Measurements from ENCODE around the gene SAMD8.

SAMD8 gene

GRCh38 chr10:75226095-75226494, 114.6 kb downstream of the SAMD8 start:
- DNase-seq (ENCODE audit: low spot score in 2 of 2) (no peak), ATAC-seq (no peak)
- Mint-ChIP-seq H3K36me3 (peaks cover 100% of the 10 kb centered on the region), H3K4me3 (no peak overlapping the region), H3K27ac (peak overlapping the region; percentile 78), H3K9me3 (no peaks in the 10 kb centered on the region), H3K4me1 (peaks cover 45% of the 10 kb centered on the region)

- H3K9me3 Mint-ChIP-seq, result no peaks in the 10 kb centered on the region
- peaks cover 45% of the 10 kb centered on the region for H3K4me1 Mint-ChIP-seq
- H3K27ac Mint-ChIP-seq, result peak overlapping the region; percentile 78
- no peak overlapping the region for H3K4me3 Mint-ChIP-seq
- peaks cover 100% of the 10 kb centered on the region for H3K36me3 Mint-ChIP-seq
- no peak for DNase-seq (ENCODE audit: low spot score in 2 of 2)
- ATAC-seq, result no peak
These were observed 115.2 kb downstream of the SAMD8 start for GRCh38 chr10:75226656-75227055.

GRCh38 chr10:75228278-75228677, 116.8 kb downstream of the SAMD8 start:
- DNase-seq (ENCODE audit: low spot score in 2 of 2) (no peak), ATAC-seq (no peak)
- Mint-ChIP-seq H3K4me3 (no peak overlapping the region), H3K9me3 (no peaks in the 10 kb centered on the region), H3K4me1 (peaks cover 47% of the 10 kb centered on the region), H3K27ac (peak overlapping the region; percentile 82), H3K36me3 (peaks cover 100% of the 10 kb centered on the region)

- ATAC-seq, result no peak
- peaks cover 100% of the 10 kb centered on the region for H3K36me3 Mint-ChIP-seq
- peaks cover 46% of the 10 kb centered on the region for H3K4me1 Mint-ChIP-seq
- H3K4me3 Mint-ChIP-seq, result no peak overlapping the region
- no peaks in the 10 kb centered on the region for H3K9me3 Mint-ChIP-seq
- peak overlapping the region; percentile 82 for H3K27ac Mint-ChIP-seq
- DNase-seq (ENCODE audit: low spot score in 2 of 2), result no peak
These were observed 117.4 kb downstream of the SAMD8 start for GRCh38 chr10:75228834-75229233.

- Mint-ChIP-seq H3K4me1 (peaks cover 35% of the 10 kb centered on the region), H3K9me3 (no peaks in the 10 kb centered on the region), H3K27ac (no peak overlapping the region), H3K4me3 (no peak overlapping the region), H3K36me3 (peaks cover 95% of the 10 kb centered on the region)
- ATAC-seq (no peak), DNase-seq (ENCODE audit: low spot score in 2 of 2) (no peak)
These were observed 118.5 kb downstream of the SAMD8 start for GRCh38 chr10:75229971-75230370.

- DNase-seq (ENCODE audit: low spot score in 2 of 2) (peak; percentile 86 to 95), ATAC-seq (peak; percentile 70)
- Mint-ChIP-seq H3K4me3 (no peak overlapping the region), H3K27ac (peak overlapping the region; percentile 67), H3K9me3 (no peaks in the 10 kb centered on the region), H3K4me1 (peaks cover 29% of the 10 kb centered on the region), H3K36me3 (peaks cover 89% of the 10 kb centered on the region)
These were observed 119.2 kb downstream of the SAMD8 start for GRCh38 chr10:75230600-75231038.
